SK-N-SH (cell line): Measurements from ENCODE around the gene RGL1. TPM values are rescaled to one million over a fixed set of nuclear protein-coding genes. Genes with fewer than 3 reads are reported as not detected.

Source experiments
- CTCF ChIA-PET: fragments of 300-600, 350-600 bp; formaldehyde crosslinking; extraction: SDS; loops from one replicate; lab custom pipeline; 2021; lab: Yijun Ruan, JAX
- POLR2A ChIA-PET: fragments of 350-600 bp; sonication (Branson Sonifier 250); formaldehyde crosslinking; extraction: SDS; loops from one replicate; lab custom pipeline; 2020; ENCODE audit warnings: antibody characterized with exemption, inconsistent platforms; lab: Yijun Ruan, JAX
- DNase-seq: peaks from one replicate; pipeline ENCODE4 v3.0.0; 2012
- H2AFZ ChIP-seq: fragments of 200-600 bp; sonication (generic); 2 replicates; pipeline ENCODE4 v1.8.1; 2016; ENCODE audit warnings: antibody characterized with exemption, mild to moderate bottlenecking, low read depth
- H3F3A ChIP-seq: fragments of 200-600 bp; sonication (generic); replicated peaks from 2 replicates; pipeline ENCODE3; 2016; ENCODE audit warnings: antibody characterized with exemption, mild to moderate bottlenecking; ENCODE audit not compliant: insufficient read depth
- H3K27ac ChIP-seq, 2 experiments: fragments of 200-500 bp in 1 of 2; fragments of 200-600 bp in 1 of 2; sonication (Bioruptor generic) in 1 of 2; sonication (generic), shearing (Covaris generic) in 1 of 2; 2 replicates each; pipeline versions ENCODE4 v1.5.1 to v1.6.1; 2014 to 2016; ENCODE audit warnings: low read depth in 2 of 2, inconsistent platforms in 1 of 2, low read length in 1 of 2, mild to moderate bottlenecking in 1 of 2, mixed read lengths in 1 of 2
- H3K27me3 ChIP-seq: fragments of 200-600 bp; sonication (generic), shearing (Covaris generic); 2 replicates; pipeline ENCODE4 v1.6.1; 2016; ENCODE audit warnings: mixed run types; ENCODE audit not compliant: insufficient read depth
- H3K36me3 ChIP-seq, 2 experiments: fragments of 200-500 bp in 1 of 2; fragments of 200-600 bp in 1 of 2; sonication (Bioruptor generic) in 1 of 2; sonication (generic) in 1 of 2; replicated peaks in 1 of 2; 2 replicates each; pipeline versions ENCODE3 to v1.5.1; 2014 to 2016; ENCODE audit warnings: low read length in 1 of 2, mild to moderate bottlenecking in 1 of 2; ENCODE audit not compliant: insufficient read depth in 2 of 2, control insufficient read depth in 1 of 2
- H3K4me1 ChIP-seq, 2 experiments: fragments of 200-500 bp in 1 of 2; fragments of 200-600 bp in 1 of 2; sonication (Bioruptor generic) in 1 of 2; sonication (generic), shearing (Covaris generic) in 1 of 2; 2 replicates each; pipeline versions ENCODE4 v1.5.1 to v1.6.1; 2014 to 2016; ENCODE audit warnings: low read depth in 1 of 2, low read length in 1 of 2, mixed run types in 1 of 2; ENCODE audit not compliant: insufficient read depth in 2 of 2, control insufficient read depth in 1 of 2
- H3K4me2 ChIP-seq: fragments of 200-600 bp; sonication (generic), shearing (Covaris generic); 2 replicates; pipeline ENCODE4 v1.6.1; 2017; ENCODE audit warnings: mixed run types
- H3K4me3 ChIP-seq, 2 experiments: fragments of 200-500 bp in 1 of 2; fragments of 200-600 bp in 1 of 2; sonication (Bioruptor generic) in 1 of 2; sonication (generic), shearing (Covaris generic) in 1 of 2; 2 replicates each; pipeline versions ENCODE4 v1.5.1 to v1.8.1; 2014 to 2016; ENCODE audit warnings: low read depth in 2 of 2, inconsistent platforms in 1 of 2, low read length in 1 of 2, mild to moderate bottlenecking in 1 of 2, mixed read lengths in 1 of 2, moderate library complexity in 1 of 2
- H3K79me2 ChIP-seq: fragments of 200-600 bp; sonication (generic); 2 replicates; pipeline ENCODE4 v1.8.1; 2017; ENCODE audit warnings: mild to moderate bottlenecking; ENCODE audit not compliant: insufficient read depth
- H3K9ac ChIP-seq: fragments of 200-600 bp; sonication (generic); 2 replicates; pipeline ENCODE4 v1.6.1; 2017; ENCODE audit warnings: mixed run types
- H3K9me2 ChIP-seq: fragments of 200-600 bp; sonication (generic); 2 replicates; pipeline ENCODE4 v1.6.1; 2017; ENCODE audit warnings: mixed run types
- H3K9me3 ChIP-seq: fragments of 200-600 bp; sonication (generic); 2 replicates; pipeline ENCODE4 v1.6.1; 2017; ENCODE audit warnings: mixed run types, mild to moderate bottlenecking, moderate library complexity
- H4K20me1 ChIP-seq: fragments of 200-600 bp; sonication (generic); 2 replicates; pipeline ENCODE4 v1.6.1; 2017; ENCODE audit warnings: mild to moderate bottlenecking, mixed run types; ENCODE audit not compliant: insufficient read depth
- EP300 ChIP-seq, 2 experiments: IDR thresholded peaks; 2 replicates each; pipeline versions ENCODE4 v1.4.0 to v1.6.1; 2012; ENCODE audit warnings: borderline replicate concordance in 1 of 2, low read depth in 1 of 2, low read length in 1 of 2
- FOXJ3 ChIP-seq: sonication (generic); formaldehyde crosslinking; IDR thresholded peaks from 2 replicates; pipeline ENCODE4 v1.5.1; 2020; ENCODE audit warnings: mild to moderate bottlenecking, missing genetic modification reagents
- FOXM1 ChIP-seq: IDR thresholded peaks from 2 replicates; pipeline ENCODE4 v1.4.0; 2012; ENCODE audit warnings: low read depth, mild to moderate bottlenecking
- GABPA ChIP-seq: IDR thresholded peaks from 2 replicates; pipeline ENCODE4 v1.4.0; 2012; ENCODE audit warnings: low read depth, mild to moderate bottlenecking
- MAX ChIP-seq: IDR thresholded peaks from 2 replicates; pipeline ENCODE4 v1.4.0; 2012; ENCODE audit warnings: low read depth
- MXI1 ChIP-seq: IDR thresholded peaks from 2 replicates; pipeline ENCODE4 v1.6.1; 2012; ENCODE audit warnings: mild to moderate bottlenecking, low read depth, low read length, improper control_type of control experiment
- POLR2AphosphoS5 ChIP-seq: IDR thresholded peaks from 2 replicates; pipeline ENCODE4 v1.6.1; 2012; ENCODE audit warnings: low read depth, low read length
- RXRA ChIP-seq: IDR thresholded peaks from 2 replicates; pipeline ENCODE4 v1.4.0; 2012; ENCODE audit warnings: low read depth, mild to moderate bottlenecking, borderline replicate concordance
- SIN3A ChIP-seq: IDR thresholded peaks from 2 replicates; pipeline ENCODE4 v1.6.1; 2012; ENCODE audit warnings: low read depth, mild to moderate bottlenecking, low read length, moderate library complexity, borderline replicate concordance
- TAF1 ChIP-seq: IDR thresholded peaks from 2 replicates; pipeline ENCODE4 v1.6.1; 2012; ENCODE audit warnings: low read depth, mild to moderate bottlenecking, low read length, moderate library complexity, borderline replicate concordance
- WGBS: methylation state at CpG from one replicate; pipeline ENCODE4 v1.1.6; 2017; ENCODE audit warnings: low lambda C conversion rate; 5-methylcytosine and 5-hydroxymethylcytosine counted together
- polyA plus RNA-seq, 3 experiments: library from polyadenylated mRNA; depleted of rRNA; stranded (reverse); fragments of >200 nt; gene quantifications; 2 replicates each; pipeline ENCODE4 v1.2.3, GENCODE V29; 2012
- TF ChIP-seq, protein P1 (sequence below): IDR thresholded peaks from 2 replicates; pipeline ENCODE4; 2012
- TF ChIP-seq, protein P2 (sequence below): IDR thresholded peaks from 2 replicates; pipeline ENCODE4 v1.6.1; 2012; ENCODE audit warnings: mild to moderate bottlenecking, low read depth, low read length, moderate library complexity

The RGL1 gene
- polyA plus RNA-seq, 1 of the 3 experiments (the other 2 are of a cell fraction): 8.3 TPM

- H3K4me2 ChIP-seq: no peak overlapping the region
- no peak overlapping the region for H3K4me3 ChIP-seq
- no peaks in the 10 kb centered on the region for H3K9me2 ChIP-seq
- ChIA-PET CTCF (no interaction called here), POLR2A (no interaction called here)
- TF ChIP-seq POLR2AphosphoS5: no peak
- no peak for TF ChIP-seq GABPA
- no peak for TF ChIP-seq TAF1
- TF ChIP-seq MAX: no peak
- no peak for TF ChIP-seq FOXJ3
- TF ChIP-seq FOXM1: no peak
- TF ChIP-seq, protein P1, sequence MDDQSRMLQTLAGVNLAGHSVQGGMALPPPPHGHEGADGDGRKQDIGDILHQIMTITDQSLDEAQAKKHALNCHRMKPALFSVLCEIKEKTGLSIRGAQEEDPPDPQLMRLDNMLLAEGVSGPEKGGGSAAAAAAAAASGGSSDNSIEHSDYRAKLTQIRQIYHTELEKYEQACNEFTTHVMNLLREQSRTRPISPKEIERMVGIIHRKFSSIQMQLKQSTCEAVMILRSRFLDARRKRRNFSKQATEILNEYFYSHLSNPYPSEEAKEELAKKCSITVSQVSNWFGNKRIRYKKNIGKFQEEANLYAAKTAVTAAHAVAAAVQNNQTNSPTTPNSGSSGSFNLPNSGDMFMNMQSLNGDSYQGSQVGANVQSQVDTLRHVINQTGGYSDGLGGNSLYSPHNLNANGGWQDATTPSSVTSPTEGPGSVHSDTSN: no peak
- TF ChIP-seq, protein P2, sequence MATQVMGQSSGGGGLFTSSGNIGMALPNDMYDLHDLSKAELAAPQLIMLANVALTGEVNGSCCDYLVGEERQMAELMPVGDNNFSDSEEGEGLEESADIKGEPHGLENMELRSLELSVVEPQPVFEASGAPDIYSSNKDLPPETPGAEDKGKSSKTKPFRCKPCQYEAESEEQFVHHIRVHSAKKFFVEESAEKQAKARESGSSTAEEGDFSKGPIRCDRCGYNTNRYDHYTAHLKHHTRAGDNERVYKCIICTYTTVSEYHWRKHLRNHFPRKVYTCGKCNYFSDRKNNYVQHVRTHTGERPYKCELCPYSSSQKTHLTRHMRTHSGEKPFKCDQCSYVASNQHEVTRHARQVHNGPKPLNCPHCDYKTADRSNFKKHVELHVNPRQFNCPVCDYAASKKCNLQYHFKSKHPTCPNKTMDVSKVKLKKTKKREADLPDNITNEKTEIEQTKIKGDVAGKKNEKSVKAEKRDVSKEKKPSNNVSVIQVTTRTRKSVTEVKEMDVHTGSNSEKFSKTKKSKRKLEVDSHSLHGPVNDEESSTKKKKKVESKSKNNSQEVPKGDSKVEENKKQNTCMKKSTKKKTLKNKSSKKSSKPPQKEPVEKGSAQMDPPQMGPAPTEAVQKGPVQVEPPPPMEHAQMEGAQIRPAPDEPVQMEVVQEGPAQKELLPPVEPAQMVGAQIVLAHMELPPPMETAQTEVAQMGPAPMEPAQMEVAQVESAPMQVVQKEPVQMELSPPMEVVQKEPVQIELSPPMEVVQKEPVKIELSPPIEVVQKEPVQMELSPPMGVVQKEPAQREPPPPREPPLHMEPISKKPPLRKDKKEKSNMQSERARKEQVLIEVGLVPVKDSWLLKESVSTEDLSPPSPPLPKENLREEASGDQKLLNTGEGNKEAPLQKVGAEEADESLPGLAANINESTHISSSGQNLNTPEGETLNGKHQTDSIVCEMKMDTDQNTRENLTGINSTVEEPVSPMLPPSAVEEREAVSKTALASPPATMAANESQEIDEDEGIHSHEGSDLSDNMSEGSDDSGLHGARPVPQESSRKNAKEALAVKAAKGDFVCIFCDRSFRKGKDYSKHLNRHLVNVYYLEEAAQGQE: no peak
- no peak for TF ChIP-seq MXI1
- no peak for TF ChIP-seq SIN3A
- no peak for TF ChIP-seq EP300 (IDR thresholded peaks at IDR 0.05; ENCODE audit: borderline replicate concordance in 1 of 2, low read depth in 1 of 2, low read length in 1 of 2)
- H3K9ac ChIP-seq: no peak overlapping the region
- no peaks in the 10 kb centered on the region for H3K27me3 ChIP-seq
- H3K36me3 ChIP-seq: no peaks in the 10 kb centered on the region
- H4K20me1 ChIP-seq: no peaks in the 10 kb centered on the region
- no peak for DNase-seq
- 87% methylated on average over 3 of the region's 3 CpGs for WGBS
- H3K79me2 ChIP-seq: no peaks in the 10 kb centered on the region
- no peak overlapping the region for H2AFZ ChIP-seq
- peaks cover 0 to 6% of the 10 kb centered on the region in 2 experiments; a peak in 2 of 4 replicates for H3K4me1 ChIP-seq
- H3K9me3 ChIP-seq: 0 out of 2 replicates have a peak, but pooled peaks cover 3% of the 10 kb centered on the region
- H3F3A ChIP-seq: no peaks in the 10 kb centered on the region
- no peak overlapping the region for H3K27ac ChIP-seq
Observed at GRCh38 chr1:183774938-183775337, 30.0 kb upstream of the RGL1 start.

GRCh38 chr1:183776731-183777130 is 28.2 kb upstream of the RGL1 start:
- POLR2A ChIA-PET: no interaction called here
- Histone ChIP-seq H3K9me3 (0 out of 2 replicates have a peak, but pooled peaks cover 3% of the 10 kb centered on the region), H3K79me2 (no peaks in the 10 kb centered on the region), H3K36me3 (no peaks in the 10 kb centered on the region), H3K27me3 (no peaks in the 10 kb centered on the region), H4K20me1 (no peaks in the 10 kb centered on the region), H3K4me1 (peaks cover 3 to 6% of the 10 kb centered on the region in 2 experiments; a peak in 3 of 4 replicates), H3K9ac (no peak overlapping the region), H3K4me2 (no peak overlapping the region), H2AFZ (no peak overlapping the region), H3K4me3 (no peak overlapping the region), H3F3A (no peaks in the 10 kb centered on the region), H3K9me2 (no peaks in the 10 kb centered on the region), H3K27ac (peak overlapping the region in 1 of 2 experiments; percentile 35; a peak in 1 of 4 replicates)
- CTCF ChIA-PET: interaction anchor here (1.4 kb wide), 1 partner anchor 139 kb away, joined by 5 read pairs; no protein-coding TSS in a partner anchor
- 94% methylated on average over 3 of the region's 3 CpGs for WGBS
- TF ChIP-seq, protein P2: no peak
- TF ChIP-seq RXRA (no peak), POLR2AphosphoS5 (no peak)
- TF ChIP-seq, protein P1: peak; percentile 32; the same call in 1 of the 2 replicates
- no peak for DNase-seq
